Endodermal cell (in vitro differentiated cells): ENCODE results near the gene GABRR3. TPM values are rescaled to one million over a fixed set of nuclear protein-coding genes. Genes with fewer than 3 reads are reported as not detected.
A peak's percentile ranks its signal among the peaks of the same experiment; 100 is the strongest.

Experiments used
- DNase-seq: peaks from one replicate; pipeline ENCODE4 v3.0.0-alpha.2; 2017
- H3K27ac ChIP-seq: 2 replicates; pipeline ENCODE4 v1.5.1; 2013; ENCODE audit warnings: mild to moderate bottlenecking, low read depth, low read length, moderate library complexity
- H3K27me3 ChIP-seq: 2 replicates; pipeline ENCODE4 v1.6.1; 2013; ENCODE audit warnings: mild to moderate bottlenecking, low read length, moderate library complexity; ENCODE audit not compliant: insufficient read depth, control insufficient read depth, poor library complexity, severe bottlenecking
- H3K36me3 ChIP-seq: 2 replicates; pipeline ENCODE4 v1.7.0; 2013; ENCODE audit warnings: mild to moderate bottlenecking, low read length, moderate library complexity; ENCODE audit not compliant: control insufficient read depth, insufficient read depth
- H3K4me1 ChIP-seq: one replicate; pipeline ENCODE4 v1.7.0; 2013; ENCODE audit warnings: low read length; ENCODE audit not compliant: control insufficient read depth, insufficient read depth
- H3K4me3 ChIP-seq: 2 replicates; pipeline ENCODE4 v1.5.1; 2013; ENCODE audit warnings: mild to moderate bottlenecking, low read length, moderate library complexity
- H3K9ac ChIP-seq: 2 replicates; pipeline ENCODE4 v1.6.1; 2013; ENCODE audit warnings: mild to moderate bottlenecking, low read length, moderate library complexity; ENCODE audit not compliant: poor library complexity, severe bottlenecking; ENCODE audit errors: extremely low read depth
- H3K9me3 ChIP-seq: 2 replicates; pipeline ENCODE4 v1.6.1; 2013; ENCODE audit warnings: mild to moderate bottlenecking, low read length, moderate library complexity; ENCODE audit not compliant: control insufficient read depth
- H3K27ac Mint-ChIP-seq: 2 replicates; pipeline ENCODE4 v1.8.0; 2020; ENCODE audit warnings: mixed read lengths
- H3K27me3 Mint-ChIP-seq: 2 replicates; pipeline ENCODE4 v1.8.0; 2021; ENCODE audit warnings: mild to moderate bottlenecking, mixed read lengths; ENCODE audit not compliant: insufficient read depth
- H3K36me3 Mint-ChIP-seq: 2 replicates; pipeline ENCODE4 v1.8.0; 2020; ENCODE audit warnings: low read depth, mixed read lengths
- H3K4me1 Mint-ChIP-seq: 2 replicates; pipeline ENCODE4 v1.8.0; 2020; ENCODE audit warnings: mixed read lengths
- H3K4me3 Mint-ChIP-seq: 2 replicates; pipeline ENCODE4 v1.8.0; 2020; ENCODE audit warnings: mild to moderate bottlenecking, moderate library complexity, mixed read lengths
- H3K9me3 Mint-ChIP-seq: 2 replicates; pipeline ENCODE4 v1.8.0; 2020; ENCODE audit warnings: mild to moderate bottlenecking, mixed read lengths
- WGBS, 2 experiments: methylation state at CpG; one replicate each; pipeline versions ENCODE4 v1.1.5 to v1.1.7; 2013; ENCODE audit warnings: missing lambda C conversion rate in 2 of 2, mixed read lengths in 1 of 2; ENCODE audit not compliant: insufficient coverage in 1 of 2, insufficient read length in 1 of 2; 5-methylcytosine and 5-hydroxymethylcytosine counted together
- total RNA-seq, 2 donors: library from RNA; stranded (reverse); fragmentation: NEBNext Ultra II Directional in 1 of 2; extraction: Animal tissue kit (Norgen Biotek cat#: 25700) in 1 of 2; gene quantifications; 2 replicates in 1 of 2; 3 replicates in 1 of 2; pipeline ENCODE4 v1.2.1, GENCODE V29; 2021
- TF ChIP-seq, protein P1 (sequence below): fragments of 200-600 bp; sonication (generic); conservative IDR thresholded peaks from 2 replicates; pipeline ENCODE4 v1.5.0; 2021; ENCODE audit warnings: antibody characterized with exemption, mild to moderate bottlenecking

The GABRR3 gene
- total RNA-seq, 2 donors from 2014 or later: not detected

DNA sequence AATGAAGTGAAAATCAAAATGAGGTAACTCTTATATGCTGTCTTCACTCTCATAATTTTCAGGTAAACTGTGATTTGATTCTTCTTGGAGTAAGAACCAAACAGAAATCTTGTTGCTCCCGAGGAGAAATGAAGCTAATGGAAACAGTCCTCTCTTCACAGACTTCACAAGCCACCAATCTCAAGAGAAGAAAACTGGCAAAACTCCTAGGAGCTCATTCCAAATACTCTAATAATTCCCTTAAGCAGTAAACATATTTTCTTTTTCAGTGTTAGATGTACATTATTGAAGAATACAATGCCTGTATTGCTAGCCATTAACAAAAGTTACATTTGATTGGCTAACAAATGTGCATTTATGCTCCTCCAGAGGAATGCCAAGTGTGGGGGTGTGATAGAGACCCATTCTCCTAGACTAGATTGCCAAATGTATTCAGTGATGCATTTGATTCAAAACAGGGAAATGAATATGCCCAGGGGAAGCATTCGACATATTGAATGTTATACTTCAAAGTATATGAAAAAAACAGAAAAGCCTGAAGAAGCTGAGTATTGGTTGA lies 51.1 kb downstream of the GABRR3 start:
- Mint-ChIP-seq H3K4me3 (no peak overlapping the region), H3K4me1 (no peaks in the 10 kb centered on the region), H3K27me3 (no peaks in the 10 kb centered on the region), H3K9me3 (no peaks in the 10 kb centered on the region), H3K27ac (no peak overlapping the region), H3K36me3 (no peaks in the 10 kb centered on the region)
- no peak overlapping the region for H3K27ac ChIP-seq
- H3K4me1 ChIP-seq: no peaks in the 10 kb centered on the region
- H3K36me3 ChIP-seq: no peaks in the 10 kb centered on the region
- WGBS, 2 experiments: 43 to 48% methylated on average over 2 of the region's 2 CpGs
- no peak overlapping the region for H3K4me3 ChIP-seq
- TF ChIP-seq, protein P1, sequence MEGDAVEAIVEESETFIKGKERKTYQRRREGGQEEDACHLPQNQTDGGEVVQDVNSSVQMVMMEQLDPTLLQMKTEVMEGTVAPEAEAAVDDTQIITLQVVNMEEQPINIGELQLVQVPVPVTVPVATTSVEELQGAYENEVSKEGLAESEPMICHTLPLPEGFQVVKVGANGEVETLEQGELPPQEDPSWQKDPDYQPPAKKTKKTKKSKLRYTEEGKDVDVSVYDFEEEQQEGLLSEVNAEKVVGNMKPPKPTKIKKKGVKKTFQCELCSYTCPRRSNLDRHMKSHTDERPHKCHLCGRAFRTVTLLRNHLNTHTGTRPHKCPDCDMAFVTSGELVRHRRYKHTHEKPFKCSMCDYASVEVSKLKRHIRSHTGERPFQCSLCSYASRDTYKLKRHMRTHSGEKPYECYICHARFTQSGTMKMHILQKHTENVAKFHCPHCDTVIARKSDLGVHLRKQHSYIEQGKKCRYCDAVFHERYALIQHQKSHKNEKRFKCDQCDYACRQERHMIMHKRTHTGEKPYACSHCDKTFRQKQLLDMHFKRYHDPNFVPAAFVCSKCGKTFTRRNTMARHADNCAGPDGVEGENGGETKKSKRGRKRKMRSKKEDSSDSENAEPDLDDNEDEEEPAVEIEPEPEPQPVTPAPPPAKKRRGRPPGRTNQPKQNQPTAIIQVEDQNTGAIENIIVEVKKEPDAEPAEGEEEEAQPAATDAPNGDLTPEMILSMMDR: no peak
- H3K9ac ChIP-seq: no peak overlapping the region
- H3K27me3 ChIP-seq: no peaks in the 10 kb centered on the region
- no peak for DNase-seq
- no peaks in the 10 kb centered on the region for H3K9me3 ChIP-seq

DNA sequence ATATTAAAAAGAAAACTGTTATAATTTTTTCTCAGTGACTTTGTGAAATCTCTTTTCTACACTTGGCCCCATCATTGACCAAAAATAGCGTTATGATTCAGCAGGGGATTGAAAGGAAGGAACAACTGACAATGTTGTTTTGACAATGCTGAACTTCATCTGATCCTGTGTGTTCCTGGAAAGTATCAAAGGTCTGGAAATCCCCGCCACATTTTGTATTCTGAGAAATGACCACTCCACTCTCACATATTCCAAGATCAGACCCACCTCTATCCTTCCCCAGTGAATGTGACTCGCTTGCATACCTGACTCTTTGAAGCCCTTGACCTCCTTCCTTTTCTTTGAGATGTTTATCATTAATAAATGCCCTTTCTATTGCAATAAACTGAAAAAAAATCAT lies 53.2 kb downstream of the GABRR3 start:
- Mint-ChIP-seq H3K27ac (no peak overlapping the region), H3K9me3 (no peaks in the 10 kb centered on the region), H3K4me1 (no peaks in the 10 kb centered on the region), H3K36me3 (no peaks in the 10 kb centered on the region), H3K4me3 (no peak overlapping the region), H3K27me3 (no peaks in the 10 kb centered on the region)
- WGBS, 2 experiments: 87 to 94% methylated on average over 2 to 3 of the region's 3 CpGs
- TF ChIP-seq, protein P1: no peak
- Histone ChIP-seq H3K4me3 (no peak overlapping the region), H3K9ac (no peak overlapping the region), H3K36me3 (no peaks in the 10 kb centered on the region), H3K27me3 (no peaks in the 10 kb centered on the region), H3K9me3 (no peaks in the 10 kb centered on the region), H3K27ac (no peak overlapping the region), H3K4me1 (no peaks in the 10 kb centered on the region)
- no peak for DNase-seq

- TF ChIP-seq, protein P1: peak; percentile 31
- DNase-seq: peak; percentile 71
- no peak overlapping the region for H3K27ac ChIP-seq
- no peaks in the 10 kb centered on the region for H3K4me1 Mint-ChIP-seq
- H3K27ac Mint-ChIP-seq: no peak overlapping the region
- H3K36me3 ChIP-seq: no peaks in the 10 kb centered on the region
- H3K4me1 ChIP-seq: no peaks in the 10 kb centered on the region
- H3K4me3 Mint-ChIP-seq: no peak overlapping the region
- H3K27me3 Mint-ChIP-seq: no peaks in the 10 kb centered on the region
- H3K4me3 ChIP-seq: no peak overlapping the region
- H3K27me3 ChIP-seq: no peaks in the 10 kb centered on the region
- H3K9ac ChIP-seq: no peak overlapping the region
- H3K9me3 ChIP-seq: no peaks in the 10 kb centered on the region
- whole genome bisulfite sequencing, 2 experiments: 80 to 95% methylated on average over 1 to 3 of the region's 3 CpGs
- no peaks in the 10 kb centered on the region for H3K36me3 Mint-ChIP-seq
- no peaks in the 10 kb centered on the region for H3K9me3 Mint-ChIP-seq
Observed at GRCh38 chr3:97979610-97980009, 55.5 kb downstream of the GABRR3 start.
